ENCODE results near the gene RSKR.

- TF ChIP-seq EP300 (IDR thresholded peaks at IDR 0.05) (no peak), POLR2A (IDR thresholded peaks at IDR 0.05) (no peak), CTCF (IDR thresholded peaks at IDR 0.05) (no peak)
These were observed 29.6 kb downstream of the RSKR start for GRCh38 chr17:28584434-28584833.
